HG03066 (cell line): ENCODE data around the gene GATB.
"Not testable (repeated sequence)": the region's sequence is repeated elsewhere in the genome, so short reads cannot be mapped to it uniquely, and the experiment has no call there.

ENCODE experiments used
- ATAC-seq: cut with Tn5 transposase; IDR thresholded peaks from one replicate; pipeline ENCODE4 v1.9.1; 2021; ENCODE audit warnings: low read depth; ENCODE audit not compliant: unreplicated experiment

GATB gene

GRCh38 chr4:151736361-151736760 lies 24.4 kb downstream of the GATB start:
- ATAC-seq: no peak

GRCh38 chr4:151731670-151732069 lies 29.1 kb downstream of the GATB start:
- not testable (repeated sequence) for ATAC-seq

DNA sequence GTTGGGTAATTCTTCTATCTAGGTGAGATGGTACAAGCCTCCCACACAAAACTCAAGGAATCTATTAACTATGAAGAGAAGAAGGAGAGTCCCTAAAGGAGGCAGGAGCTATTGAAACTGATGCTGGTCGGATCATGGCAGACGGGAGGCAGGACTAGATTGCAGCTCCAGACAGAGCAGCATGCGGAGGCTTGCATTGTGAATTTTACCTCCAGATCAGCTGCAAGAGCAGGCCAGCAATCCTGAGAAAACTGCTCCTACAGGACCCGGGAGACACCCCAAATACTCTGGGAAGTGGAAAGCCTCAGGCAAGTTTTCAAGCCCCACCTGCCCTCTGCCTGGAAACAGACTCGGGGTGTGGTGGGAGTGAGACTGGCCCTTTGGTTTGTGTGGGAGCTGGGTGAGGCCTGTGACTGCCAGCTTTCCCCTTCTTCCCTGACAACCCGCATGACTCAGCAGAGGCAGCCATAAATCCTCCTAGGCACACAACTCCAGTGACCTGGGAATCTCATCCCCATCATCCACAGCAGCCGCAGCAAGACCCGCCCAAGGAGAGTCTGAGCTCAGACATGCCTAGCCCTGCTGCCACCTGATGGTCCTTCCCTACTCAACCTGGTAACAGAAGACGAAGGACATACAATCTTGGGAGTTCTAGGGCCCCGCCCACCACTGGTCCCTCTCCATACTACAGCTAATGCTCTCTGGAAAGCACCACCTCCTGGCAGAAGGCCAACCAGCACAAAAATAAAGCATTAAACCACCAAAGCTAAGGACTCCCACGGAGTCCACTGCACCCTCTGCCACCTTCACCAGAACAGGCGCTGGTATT lies 30.9 kb downstream of the GATB start:
- no peak for ATAC-seq

DNA sequence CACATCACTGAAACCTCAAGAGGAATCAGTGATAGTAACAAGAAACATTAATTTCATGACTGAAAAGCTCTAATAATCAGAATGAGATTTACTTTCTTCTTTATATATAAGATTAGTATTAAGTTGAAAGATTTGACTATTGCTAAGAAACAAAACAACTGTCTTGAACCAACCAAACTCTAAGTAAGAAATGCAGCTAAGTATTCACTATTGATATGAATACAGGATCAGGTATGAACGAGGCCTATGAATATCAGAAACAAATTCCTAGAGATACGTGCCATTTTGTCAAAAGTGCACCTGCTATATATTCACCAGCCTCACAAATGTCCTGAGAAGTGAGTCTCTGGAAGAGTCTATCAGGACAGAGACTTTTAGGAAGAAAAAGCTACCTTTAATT lies 32.1 kb downstream of the GATB start:
- ATAC-seq: no peak

GRCh38 chr4:151728006-151728405 lies 32.8 kb downstream of the GATB start:
- no peak for ATAC-seq

- no peak for ATAC-seq
These were observed 33.4 kb downstream of the GATB start for GRCh38 chr4:151727365-151727764.

- ATAC-seq: no peak
These were observed 35.7 kb downstream of the GATB start for GRCh38 chr4:151725087-151725486.

DNA sequence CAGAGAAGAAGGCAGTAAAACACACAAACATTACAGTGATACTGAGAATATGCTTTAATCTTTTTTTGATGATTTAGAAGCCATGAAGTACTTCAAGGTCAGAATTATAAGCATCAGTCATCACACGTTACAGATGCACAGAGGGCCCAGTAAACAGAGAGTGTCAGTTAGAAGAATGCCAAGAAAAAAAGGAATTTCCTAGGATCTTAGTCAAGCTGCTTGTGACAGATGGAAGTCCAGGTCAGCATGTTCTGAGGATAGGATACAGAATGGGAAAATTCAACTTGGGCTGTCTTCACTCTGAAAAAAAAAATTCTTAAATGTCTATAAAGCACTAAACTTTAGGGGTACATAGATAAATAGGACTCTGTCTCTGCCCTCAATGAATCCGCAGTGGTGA lies 38.9 kb downstream of the GATB start:
- no peak for ATAC-seq

GRCh38 chr4:151721466-151721865 lies 39.3 kb downstream of the GATB start:
- ATAC-seq: no peak

DNA sequence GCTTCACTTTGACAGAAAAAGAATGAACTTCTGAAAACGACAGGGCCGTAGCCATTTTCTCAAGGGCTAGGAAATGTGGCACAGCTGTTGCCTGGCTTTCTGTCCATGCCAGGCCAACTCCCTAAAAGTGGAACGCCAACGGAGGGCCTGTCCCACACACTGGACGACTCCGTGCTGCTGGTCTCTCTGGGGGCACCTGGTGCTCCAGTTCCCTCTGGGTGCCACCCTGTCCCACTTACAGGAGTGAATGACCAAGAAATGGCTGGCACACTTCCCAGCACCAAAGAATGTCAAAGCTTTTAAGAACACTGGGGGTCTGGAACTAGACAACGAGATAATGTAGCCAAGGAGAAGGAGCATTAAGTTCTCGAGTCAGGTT lies 40.9 kb downstream of the GATB start:
- no peak for ATAC-seq

DNA sequence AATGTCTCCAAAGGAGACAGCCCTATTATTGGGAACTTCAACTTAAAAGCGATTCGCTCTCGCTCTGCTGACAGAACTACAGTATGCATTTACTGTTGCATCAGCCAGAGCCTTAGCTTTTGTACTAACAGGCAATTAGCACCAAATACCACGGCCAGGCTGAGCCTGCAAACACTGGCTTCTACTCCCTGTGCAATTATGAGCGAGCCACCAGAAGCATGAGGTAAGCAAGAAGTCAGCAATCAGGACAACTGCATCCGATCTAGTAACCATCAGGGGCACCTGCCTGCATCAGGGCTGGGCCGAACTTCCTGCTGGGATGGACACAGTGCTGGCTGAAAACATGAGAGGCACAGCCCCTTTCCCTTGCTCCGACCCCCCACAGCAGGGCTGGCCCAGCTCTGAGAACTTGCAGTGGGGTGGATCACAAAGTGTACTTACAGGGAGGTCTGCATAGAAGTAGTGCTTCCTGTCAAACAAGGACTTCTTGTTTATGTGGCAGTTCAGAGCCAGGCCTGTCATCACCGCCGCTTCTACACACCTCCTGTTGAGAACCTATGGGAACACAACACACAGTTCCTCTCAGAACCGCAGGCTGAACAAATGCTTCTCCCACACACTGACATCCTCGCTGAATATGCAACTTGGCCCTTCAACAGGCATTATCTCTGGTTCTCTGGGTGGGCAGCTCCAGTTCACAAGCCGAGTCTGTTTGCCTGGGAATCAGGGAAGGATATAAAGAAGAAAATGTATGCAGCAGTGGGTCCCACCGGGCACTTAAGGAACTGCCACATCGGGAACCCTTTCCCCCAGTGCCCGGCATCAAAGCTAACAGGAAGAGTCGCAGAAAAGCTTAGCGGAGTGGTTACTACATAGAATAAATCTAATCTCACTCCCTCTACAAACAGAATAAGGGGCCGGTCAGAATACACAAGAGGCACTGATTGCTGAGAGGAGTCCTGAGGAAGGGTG lies 41.5 kb downstream of the GATB start:
- ATAC-seq: no peak

- ATAC-seq: no peak
These were observed 42.7 kb downstream of the GATB start for GRCh38 chr4:151717909-151718628.

DNA sequence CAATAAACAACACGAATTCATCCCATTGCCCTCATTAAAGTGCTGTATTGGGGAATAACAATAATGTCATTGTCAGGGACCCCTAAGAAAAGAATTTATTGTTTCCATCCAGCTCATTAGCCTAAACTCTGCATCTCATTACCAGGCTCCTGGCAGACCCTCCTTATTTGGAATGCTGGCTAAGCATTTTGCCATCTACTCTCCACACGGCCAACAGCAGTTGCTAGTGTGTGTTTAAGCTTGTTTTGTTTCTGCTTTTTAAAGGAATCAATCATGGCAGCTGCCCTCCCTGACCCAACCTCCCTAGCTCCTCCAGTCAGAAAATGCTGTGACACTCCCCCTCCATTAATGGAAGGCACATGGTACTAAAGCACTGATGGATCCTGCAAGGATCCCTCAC lies 43.5 kb downstream of the GATB start:
- no peak for ATAC-seq

- no peak for ATAC-seq
These were observed 44.5 kb downstream of the GATB start for GRCh38 chr4:151716324-151716723.

GRCh38 chr4:151715881-151716280 lies 44.9 kb downstream of the GATB start:
- no peak for ATAC-seq

DNA sequence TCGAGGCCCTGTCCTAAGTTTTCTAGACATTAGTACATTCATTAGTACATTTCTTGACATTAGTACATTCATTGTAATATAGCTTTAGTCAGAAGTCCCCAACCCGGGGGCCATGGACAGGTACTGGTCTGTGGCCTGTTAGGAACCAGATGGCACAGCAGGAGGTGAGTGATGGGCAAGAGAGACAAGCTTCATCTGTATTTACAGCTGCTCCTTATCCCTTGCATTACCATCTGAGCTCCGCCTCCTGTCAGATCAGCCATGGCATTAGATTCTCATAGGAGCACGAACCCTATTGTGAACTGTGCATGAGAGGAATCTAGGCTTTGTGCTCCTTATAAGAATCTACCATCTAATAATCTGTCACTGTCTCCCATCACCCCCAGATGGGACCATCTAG lies 48.0 kb downstream of the GATB start:
- ATAC-seq: no peak

DNA sequence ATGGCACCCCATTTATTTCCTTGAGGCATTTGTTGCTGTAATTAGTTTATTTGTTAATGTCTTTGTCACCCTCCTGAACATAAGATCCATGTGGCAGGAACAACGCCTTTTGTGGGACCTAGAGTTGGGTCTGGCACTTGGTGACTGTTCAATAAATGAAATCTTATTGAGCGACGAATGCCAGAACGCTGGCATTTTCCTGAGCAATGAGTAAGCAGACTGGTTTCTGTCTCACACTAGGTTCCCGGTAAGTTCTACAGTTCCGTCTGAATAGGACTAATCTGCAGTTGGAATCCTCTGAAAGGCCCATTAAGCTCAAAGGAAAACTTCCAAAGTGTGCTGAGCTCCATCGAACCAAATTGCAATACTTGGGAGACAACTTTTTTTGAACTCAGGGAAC lies 49.2 kb downstream of the GATB start:
- ATAC-seq: no peak

GRCh38 chr4:151709587-151709986 lies 51.2 kb downstream of the GATB start:
- no peak for ATAC-seq

DNA sequence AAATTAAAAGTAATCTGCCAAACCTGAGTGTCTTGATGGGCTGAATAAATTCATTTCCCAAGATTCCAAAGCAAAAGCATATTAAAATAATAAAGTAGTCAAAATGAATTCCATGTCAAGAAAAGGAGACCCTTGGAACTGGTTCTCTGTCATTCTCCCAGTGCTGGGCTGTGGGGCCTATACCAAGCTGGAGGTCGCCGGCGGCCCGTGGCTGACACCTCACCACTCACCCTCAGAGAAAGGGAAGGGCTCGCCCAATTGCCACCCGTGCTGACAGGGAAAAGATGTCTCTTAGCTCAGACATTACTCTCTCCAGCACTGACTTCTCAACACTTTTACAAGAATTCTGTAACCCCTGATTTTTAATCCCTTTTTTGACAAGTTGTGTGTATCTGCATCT lies 51.7 kb downstream of the GATB start:
- ATAC-seq: no peak

DNA sequence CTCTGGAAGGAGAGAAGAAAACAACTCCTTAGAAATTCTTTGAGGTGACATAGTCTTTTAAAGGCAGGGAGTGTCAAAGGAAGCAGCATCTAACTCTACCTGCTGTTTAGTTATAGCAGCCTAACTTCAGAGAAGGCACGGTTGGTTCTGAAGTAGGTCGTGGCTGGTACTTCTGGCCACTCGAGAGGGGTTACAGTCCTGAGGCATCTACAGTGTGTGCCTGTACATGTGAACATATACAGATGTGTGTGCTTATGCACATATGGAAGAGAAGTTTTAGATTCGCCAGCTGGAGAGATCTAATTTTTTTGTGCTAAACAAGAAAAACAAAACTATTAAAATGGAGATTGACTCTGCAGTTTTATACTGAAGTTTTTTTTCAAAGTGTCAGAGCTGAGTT lies 52.7 kb downstream of the GATB start:
- ATAC-seq: no peak

- no peak for ATAC-seq
These were observed 57.4 kb downstream of the GATB start for GRCh38 chr4:151703401-151703800.
